ENCODE data around the gene EOLA2. TPM values are rescaled to one million over a fixed set of nuclear protein-coding genes. Genes with fewer than 3 reads are reported as not detected.
"Not testable (repeated sequence)": the region's sequence is repeated elsewhere in the genome, so short reads cannot be mapped to it uniquely, and the experiment has no call there.

EOLA2 gene
- total RNA-seq, 4 donors from 2014 or later: 16.0 to 22.5 (median 19.3) TPM

GRCh38 chrX:149903889-149904748 is 34.2 kb downstream of the EOLA2 start:
- intact Hi-C loops (cut with DNase I; ENCODE audit: low total_unique reads): no loop called here
- TF ChIP-seq CTCF (IDR thresholded peaks at IDR 0.05): no peak
- TF ChIP-seq POLR2A (IDR thresholded peaks at IDR 0.05): no peak
- no peak overlapping the region for H3K4me3 ChIP-seq (ENCODE audit: low read depth, poor library complexity, severe bottlenecking)
- 23 to 51% methylated on average over 6 of the region's 6 CpGs for WGBS, 2 donors
- DNase-seq (ENCODE audit: low spot score in 2 of 2): no peak

GRCh38 chrX:149898554-149898953 is 39.7 kb downstream of the EOLA2 start:
- 45 to 82% methylated on average over 1 of the region's 1 CpG for WGBS, 2 donors
- DNase-seq (ENCODE audit: low spot score in 2 of 2): no peak
- intact Hi-C loops (cut with DNase I; ENCODE audit: low total_unique reads): no loop called here
- no peak overlapping the region for H3K4me3 ChIP-seq (ENCODE audit: low read depth, poor library complexity, severe bottlenecking)
- no peak for TF ChIP-seq POLR2A (IDR thresholded peaks at IDR 0.05)
- TF ChIP-seq CTCF (IDR thresholded peaks at IDR 0.05): no peak

- H3K4me3 ChIP-seq (ENCODE audit: low read depth, poor library complexity, severe bottlenecking); intact Hi-C loops (cut with DNase I; ENCODE audit: low total_unique reads); DNase-seq (ENCODE audit: low spot score in 2 of 2): not testable (repeated sequence)
- WGBS, 2 donors: 96 to 98% methylated on average over 2 of the region's 2 CpGs
Observed at GRCh38 chrX:149890828-149891227, 47.5 kb downstream of the EOLA2 start.

Other genes starting within 250 kb of the EOLA2 start
- gene MAGEA11, start 226.4 kb downstream of the EOLA2 start, total RNA-seq: under 1 TPM in 1 of 4 donors, not detected in 3; 0.13 TPM
- gene HSFX1, start 164.4 kb downstream of the EOLA2 start, total RNA-seq: 1 to 10 TPM in 3 of 4 donors, not detected in 1; 2.1 to 2.6 (median 2.2) TPM
- not detected for gene MAGEA9, start 156.6 kb downstream of the EOLA2 start, total RNA-seq
- gene MAGEA8, start 57.3 kb downstream of the EOLA2 start, total RNA-seq: not detected
- gene HSFX4, start 8.9 kb downstream of the EOLA2 start, total RNA-seq: not detected